ENCODE results near the gene NSG2. TPM values are rescaled to one million over a fixed set of nuclear protein-coding genes. Genes with fewer than 3 reads are reported as not detected.

Gene NSG2
- total RNA-seq, 1 experiment from 2014 or later, result not detected

DNA sequence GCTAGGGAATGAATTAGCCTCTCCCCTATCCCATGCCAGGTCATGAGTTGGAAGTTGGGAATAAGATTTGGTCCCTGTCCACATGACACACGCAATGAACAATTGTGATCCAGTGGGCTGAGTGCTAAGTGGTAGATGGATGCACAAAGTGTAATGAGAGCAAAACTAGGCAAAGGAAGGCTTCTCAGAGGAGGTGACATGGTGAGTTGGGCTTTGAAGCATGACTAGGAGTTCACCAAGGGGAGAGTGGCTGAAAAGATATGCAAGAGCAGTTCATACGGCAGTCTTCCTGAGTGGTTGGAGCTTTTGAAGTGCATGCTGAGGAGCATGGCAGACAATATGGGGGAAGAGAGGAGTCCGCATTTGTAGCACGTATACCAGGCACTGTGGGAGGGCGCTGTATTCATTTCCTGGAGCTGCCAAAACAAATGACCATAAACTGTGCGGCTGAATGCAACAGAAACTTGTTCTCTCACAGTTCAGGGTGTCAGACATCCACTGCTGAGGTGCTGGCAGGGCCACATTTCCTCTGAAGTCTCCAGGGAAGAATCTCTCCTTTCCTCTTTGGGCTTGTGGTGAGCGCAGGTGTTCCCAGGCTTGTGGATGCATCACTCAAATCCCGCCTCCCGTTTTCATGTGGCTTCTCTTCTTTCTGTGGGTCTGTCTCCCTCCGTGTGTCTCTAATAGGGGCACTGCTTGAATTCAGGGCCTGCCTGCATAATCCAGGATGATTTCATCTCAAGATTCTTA lies 49.5 kb downstream of the NSG2 start:
- Mint-ChIP-seq H3K4me3 (ENCODE audit: unreplicated experiment) (no peak overlapping the region), H3K36me3 (ENCODE audit: insufficient read depth, unreplicated experiment) (no peaks in the 10 kb centered on the region), H3K9me3 (ENCODE audit: unreplicated experiment) (no peaks in the 10 kb centered on the region), H3K27me3 (ENCODE audit: insufficient read depth, unreplicated experiment) (no peaks in the 10 kb centered on the region), H3K27ac (ENCODE audit: low read depth, unreplicated experiment) (no peak overlapping the region), H3K4me1 (ENCODE audit: insufficient read depth, unreplicated experiment) (no peaks in the 10 kb centered on the region)
- no TSS peak for BruUV-seq (replicated peaks)
- intact Hi-C loops (cut with micrococcal nuclease), result no loop called here
- TF ChIP-seq, protein P1, sequence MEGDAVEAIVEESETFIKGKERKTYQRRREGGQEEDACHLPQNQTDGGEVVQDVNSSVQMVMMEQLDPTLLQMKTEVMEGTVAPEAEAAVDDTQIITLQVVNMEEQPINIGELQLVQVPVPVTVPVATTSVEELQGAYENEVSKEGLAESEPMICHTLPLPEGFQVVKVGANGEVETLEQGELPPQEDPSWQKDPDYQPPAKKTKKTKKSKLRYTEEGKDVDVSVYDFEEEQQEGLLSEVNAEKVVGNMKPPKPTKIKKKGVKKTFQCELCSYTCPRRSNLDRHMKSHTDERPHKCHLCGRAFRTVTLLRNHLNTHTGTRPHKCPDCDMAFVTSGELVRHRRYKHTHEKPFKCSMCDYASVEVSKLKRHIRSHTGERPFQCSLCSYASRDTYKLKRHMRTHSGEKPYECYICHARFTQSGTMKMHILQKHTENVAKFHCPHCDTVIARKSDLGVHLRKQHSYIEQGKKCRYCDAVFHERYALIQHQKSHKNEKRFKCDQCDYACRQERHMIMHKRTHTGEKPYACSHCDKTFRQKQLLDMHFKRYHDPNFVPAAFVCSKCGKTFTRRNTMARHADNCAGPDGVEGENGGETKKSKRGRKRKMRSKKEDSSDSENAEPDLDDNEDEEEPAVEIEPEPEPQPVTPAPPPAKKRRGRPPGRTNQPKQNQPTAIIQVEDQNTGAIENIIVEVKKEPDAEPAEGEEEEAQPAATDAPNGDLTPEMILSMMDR (IDR thresholded peaks at IDR 0.05; ENCODE audit: unreplicated experiment), result no peak
- CTCF ChIA-PET, result interaction anchor here (0.7 to 1.7 kb wide), 2 partner anchors 49 to 888 kb away, joined by 4 to 8 read pairs; partner anchors contain the start of gene NSG2
- POLR2A ChIA-PET, result interaction anchor here (0.7 kb wide), 1 partner anchor 735 kb away, joined by 3 read pairs; no protein-coding TSS in a partner anchor
- DNase-seq (ENCODE audit: unreplicated experiment), result no peak

DNA sequence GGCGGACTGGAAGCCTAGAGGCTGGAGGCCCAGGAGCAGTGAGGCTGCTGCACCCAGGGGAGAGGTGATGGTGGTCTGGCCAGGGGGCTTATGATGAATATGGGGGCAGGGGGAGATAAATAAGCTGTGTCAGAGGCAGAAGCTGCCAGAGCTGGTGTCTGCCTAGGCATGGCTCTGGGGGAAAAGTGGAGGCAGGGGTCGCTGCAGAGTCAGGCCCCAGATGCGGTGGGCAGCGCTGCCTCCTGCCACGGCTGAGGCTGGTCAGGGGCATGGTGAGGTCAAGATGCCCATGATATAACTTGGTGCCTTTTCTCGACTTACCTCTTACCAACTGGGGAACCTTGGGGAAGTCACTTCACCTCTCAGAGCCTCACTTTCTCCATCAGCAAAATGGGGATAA lies 51.1 kb downstream of the NSG2 start:
- no peaks in the 10 kb centered on the region for H3K36me3 Mint-ChIP-seq (ENCODE audit: insufficient read depth, unreplicated experiment)
- H3K4me1 Mint-ChIP-seq (ENCODE audit: insufficient read depth, unreplicated experiment), result no peaks in the 10 kb centered on the region
- no peak overlapping the region for H3K27ac Mint-ChIP-seq (ENCODE audit: low read depth, unreplicated experiment)
- ChIA-PET POLR2A (no interaction called here), CTCF (interaction anchor here (0.6 to 1.7 kb wide), 3 partner anchors 51 to 318 kb away, joined by 3 to 8 read pairs (median 3); partner anchors contain the start of gene NSG2)
- no TSS peak for BruUV-seq (replicated peaks)
- TF ChIP-seq, protein P1 (IDR thresholded peaks at IDR 0.05; ENCODE audit: unreplicated experiment), result no peak
- H3K27me3 Mint-ChIP-seq (ENCODE audit: insufficient read depth, unreplicated experiment), result no peaks in the 10 kb centered on the region
- no peaks in the 10 kb centered on the region for H3K9me3 Mint-ChIP-seq (ENCODE audit: unreplicated experiment)
- intact Hi-C loops (cut with micrococcal nuclease), result no loop called here
- H3K4me3 Mint-ChIP-seq (ENCODE audit: unreplicated experiment), result no peak overlapping the region
- DNase-seq (ENCODE audit: unreplicated experiment), result no peak

DNA sequence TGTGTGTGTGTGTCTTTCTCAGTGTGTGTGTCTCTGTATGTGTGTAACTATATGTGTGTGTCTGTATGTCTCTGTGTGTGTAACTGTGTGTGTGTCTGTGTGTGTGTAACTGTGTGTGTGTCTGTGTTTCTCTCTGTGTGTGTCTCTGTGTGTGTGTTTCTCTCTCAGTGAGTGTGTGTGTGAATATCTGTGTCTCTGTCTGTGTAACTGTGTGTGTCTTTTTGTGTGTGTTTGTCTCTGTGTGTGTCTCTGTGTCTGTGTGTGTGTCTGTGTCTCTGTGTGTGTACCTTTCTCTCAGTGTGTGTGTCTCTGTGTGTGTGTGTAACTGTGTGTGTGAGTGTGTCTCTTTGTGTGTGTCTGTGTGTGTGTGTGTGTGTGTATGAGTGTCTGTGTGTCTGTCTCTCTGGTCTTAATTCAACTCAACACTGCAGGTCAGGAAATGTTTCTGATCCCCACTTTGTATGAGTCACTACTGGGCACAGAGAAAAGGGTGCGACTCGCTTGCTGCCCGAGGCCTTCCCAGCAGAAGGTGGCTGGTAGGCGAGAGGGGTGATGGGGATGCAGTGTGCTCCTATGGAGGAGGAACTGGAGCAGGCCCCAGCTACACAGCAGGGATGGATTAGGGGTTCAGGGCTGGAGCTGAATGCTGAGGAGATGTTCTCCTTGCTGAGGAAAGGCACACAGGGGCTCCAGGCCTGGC lies 52.1 kb downstream of the NSG2 start:
- H3K27ac Mint-ChIP-seq (ENCODE audit: low read depth, unreplicated experiment), result no peak overlapping the region
- TF ChIP-seq, protein P1 (IDR thresholded peaks at IDR 0.05; ENCODE audit: unreplicated experiment), result no peak
- ChIA-PET CTCF (no interaction called here), POLR2A (no interaction called here)
- intact Hi-C loops (cut with micrococcal nuclease), result no loop called here
- BruUV-seq (replicated peaks), result no TSS peak
- H3K4me3 Mint-ChIP-seq (ENCODE audit: unreplicated experiment), result no peak overlapping the region
- DNase-seq (ENCODE audit: unreplicated experiment), result peak; percentile 81
- no peaks in the 10 kb centered on the region for H3K36me3 Mint-ChIP-seq (ENCODE audit: insufficient read depth, unreplicated experiment)
- H3K27me3 Mint-ChIP-seq (ENCODE audit: insufficient read depth, unreplicated experiment), result no peaks in the 10 kb centered on the region
- H3K4me1 Mint-ChIP-seq (ENCODE audit: insufficient read depth, unreplicated experiment), result no peaks in the 10 kb centered on the region
- H3K9me3 Mint-ChIP-seq (ENCODE audit: unreplicated experiment), result no peaks in the 10 kb centered on the region

DNA sequence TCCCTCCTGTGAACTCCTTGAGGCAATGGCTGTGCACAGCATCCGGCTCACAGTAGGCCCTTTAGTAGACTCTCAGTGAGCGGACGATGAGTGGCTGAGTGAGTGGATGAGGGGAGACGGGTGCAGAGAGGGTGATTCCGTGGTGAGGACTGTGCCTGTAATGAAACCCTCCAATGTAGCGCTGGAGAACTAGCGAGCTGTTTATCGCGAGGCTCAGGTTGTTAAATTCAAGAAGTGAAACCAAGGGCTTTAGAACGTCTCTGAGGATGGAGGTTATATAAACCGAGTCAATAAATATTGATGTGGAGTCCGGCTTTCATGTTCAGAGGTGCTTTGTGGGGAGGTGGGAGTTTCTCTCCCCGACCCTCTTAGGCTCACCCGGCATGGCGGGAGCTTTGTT lies 53.2 kb downstream of the NSG2 start:
- H3K27me3 Mint-ChIP-seq (ENCODE audit: insufficient read depth, unreplicated experiment), result no peaks in the 10 kb centered on the region
- no peaks in the 10 kb centered on the region for H3K9me3 Mint-ChIP-seq (ENCODE audit: unreplicated experiment)
- H3K4me3 Mint-ChIP-seq (ENCODE audit: unreplicated experiment), result no peak overlapping the region
- DNase-seq (ENCODE audit: unreplicated experiment), result no peak
- no peaks in the 10 kb centered on the region for H3K4me1 Mint-ChIP-seq (ENCODE audit: insufficient read depth, unreplicated experiment)
- intact Hi-C loops (cut with micrococcal nuclease), result no loop called here
- no TSS peak for BruUV-seq (replicated peaks)
- H3K36me3 Mint-ChIP-seq (ENCODE audit: insufficient read depth, unreplicated experiment), result no peaks in the 10 kb centered on the region
- H3K27ac Mint-ChIP-seq (ENCODE audit: low read depth, unreplicated experiment), result no peak overlapping the region
- ChIA-PET POLR2A (interaction anchor here (0.6 kb wide), 1 partner anchor 174 kb away, joined by 3 read pairs; no protein-coding TSS in a partner anchor), CTCF (interaction anchor here (0.6 kb wide), 2 partner anchors 59 to 1560 kb away, joined by 3 read pairs; no protein-coding TSS in a partner anchor)
- TF ChIP-seq, protein P1 (IDR thresholded peaks at IDR 0.05; ENCODE audit: unreplicated experiment), result no peak
